Ovary (tissue), 9 donors: ENCODE measurements around the gene PRR23E. TPM values are rescaled to one million over a fixed set of nuclear protein-coding genes. Genes with fewer than 3 reads are reported as not detected.

Source experiments
- DNase-seq, 5 donors: peaks; one replicate each; pipeline ENCODE4 v3.0.0-alpha.2; 2019 to 2020
- H3K27ac ChIP-seq, 2 donors: fragments of 200-600 bp; one replicate each; pipeline versions ENCODE4 v1.5.1 to v1.8.0; 2019 to 2022
- H3K27me3 ChIP-seq: fragments of 200-600 bp; one replicate; pipeline ENCODE4 v1.8.0; 2022
- H3K36me3 ChIP-seq: fragments of 200-600 bp; sonication (generic); one replicate; pipeline ENCODE4 v1.5.1; 2019
- H3K4me1 ChIP-seq: one replicate; pipeline ENCODE4 v1.8.1; 2013; ENCODE audit warnings: mild to moderate bottlenecking, moderate library complexity; ENCODE audit not compliant: insufficient read depth
- H3K4me3 ChIP-seq: fragments of 200-600 bp; sonication (generic); one replicate; pipeline ENCODE4 v1.5.1; 2017
- H3K9me3 ChIP-seq, 2 donors: fragments of 200-600 bp in 1 of 2; sonication (generic) in 1 of 2; one replicate each; pipeline versions ENCODE4 v1.5.1 to v1.8.1; 2013 to 2019; ENCODE audit warnings: mild to moderate bottlenecking in 1 of 2, moderate library complexity in 1 of 2
- CTCF ChIP-seq, 3 donors: fragments of 450-650 bp in 2 of 3; fragments of 200-600 bp in 1 of 3; IDR thresholded peaks; one replicate each; pipeline versions ENCODE4 v1.5.1 to v1.8.0; 2016 to 2022; ENCODE audit warnings: antibody characterized with exemption in 3 of 3, mild to moderate bottlenecking in 1 of 3
- EP300 ChIP-seq: sonication (generic); formaldehyde crosslinking; IDR thresholded peaks from one replicate; pipeline ENCODE4 v1.6.1; 2017; ENCODE audit warnings: antibody characterized with exemption
- POLR2A ChIP-seq: fragments of 450-650 bp; IDR thresholded peaks from one replicate; pipeline ENCODE4 v1.6.1; 2017; ENCODE audit warnings: antibody characterized with exemption, mild to moderate bottlenecking, moderate library complexity
- WGBS, 3 donors: extraction: QIAGEN DNeasy Blood & Tissue Kit in 1 of 3; methylation state at CpG; one replicate each; pipeline versions ENCODE4 v1.1.5 to v1.1.7; 2013 to 2017; 5-methylcytosine and 5-hydroxymethylcytosine counted together
- intact Hi-C, 4 donors: fragments of 100-400 bp; cut with DNase I; formaldehyde crosslinking; loops; one replicate each; pipeline versions ENCODE4 v1.11.0 to v1.15.1; 2022 to 2023
- polyA plus RNA-seq, 2 donors: library from polyadenylated mRNA; stranded (reverse); fragments of 200-250 nt in 1 of 2; fragments of 350-450 nt in 1 of 2; fragmentation: Illumina TruSeq in 1 of 2; extraction: RNeasy Lipid Tissue Mini Kit (QIAGEN cat#74804) in 1 of 2; gene quantifications; one replicate each; pipeline ENCODE4 v1.2.3, GENCODE V29; 2013 to 2014
- total RNA-seq, 7 donors: library from RNA; depleted of rRNA in 2 of 7; stranded (reverse); fragments of >200 nt in 2 of 7; fragmentation: NEBNext Ultra II Directional in 3 of 7; extraction: Animal tissue kit (Norgen Biotek cat#: 25700) in 3 of 7; gene quantifications; one replicate each; pipeline versions ENCODE4 v1.1.0 to v1.2.4, GENCODE V29; 2016 to 2023
- donor health status: DM: no; HTN: no; CAD: no; lungs with moderate emphysema.
- donor health status: DM: no; HTN: no; CAD: no.
- donor health status: Bipolar disorder and iron deficiency.
- donor health status: DM: yes; HTN: yes; CAD: no.
- donor health status: DM: no; HTN: no; CAD: no.
- donor health status: DM: yes; HTN: yes; CAD: no.

The PRR23E gene
- total and polyA plus RNA-seq, 9 donors: 0.08 TPM; not detected in 8

GRCh38 chr3:127203024-127203423 is 10.1 kb downstream of the PRR23E start:
- Histone ChIP-seq H3K4me3 (no peak overlapping the region), H3K27ac (no peak overlapping the region), H3K27me3 (no peaks in the 10 kb centered on the region), H3K4me1 (no peaks in the 10 kb centered on the region), H3K9me3 (no peaks in the 10 kb centered on the region), H3K36me3 (no peaks in the 10 kb centered on the region)
- WGBS, 3 donors: 16 to 30% (median 24%) methylated on average over 1 of the region's 1 CpG
- intact Hi-C loops: no loop called here
- DNase-seq: no peak
- TF ChIP-seq EP300 (no peak), POLR2A (no peak), CTCF (IDR thresholded peaks at IDR 0.05) (no peak)

- H3K4me3 ChIP-seq: no peak overlapping the region
- H3K4me1 ChIP-seq: no peaks in the 10 kb centered on the region
- no peak for TF ChIP-seq POLR2A
- no peak for TF ChIP-seq EP300
- H3K36me3 ChIP-seq: no peaks in the 10 kb centered on the region
- no peaks in the 10 kb centered on the region for H3K27me3 ChIP-seq
- 77 to 82% (median 80%) methylated on average over 17 of the region's 17 CpGs for WGBS, 3 donors
- intact Hi-C loops: no loop called here
- H3K27ac ChIP-seq: no peak overlapping the region
- DNase-seq: peak in 1 of 5 donors; percentile 3
- H3K9me3 ChIP-seq: no peaks in the 10 kb centered on the region
These were observed 12.1 kb downstream of the PRR23E start for GRCh38 chr3:127204841-127205582.

- DNase-seq: peak in 1 of 5 donors; percentile 9
- Histone ChIP-seq H3K36me3 (no peaks in the 10 kb centered on the region), H3K4me3 (no peak overlapping the region), H3K9me3 (no peaks in the 10 kb centered on the region), H3K4me1 (no peaks in the 10 kb centered on the region), H3K27me3 (no peaks in the 10 kb centered on the region), H3K27ac (no peak overlapping the region)
- intact Hi-C loops: no loop called here
- 80 to 94% (median 88%) methylated on average over 3 of the region's 3 CpGs for WGBS, 3 donors
- TF ChIP-seq CTCF (IDR thresholded peaks at IDR 0.05) (no peak), POLR2A (no peak), EP300 (no peak)
These were observed 13.2 kb downstream of the PRR23E start for GRCh38 chr3:127206154-127206553.

GRCh38 chr3:127206611-127207516 is 13.9 kb downstream of the PRR23E start:
- intact Hi-C loops: no loop called here
- TF ChIP-seq CTCF (IDR thresholded peaks at IDR 0.05) (no peak), EP300 (no peak), POLR2A (no peak)
- Histone ChIP-seq H3K27me3 (no peaks in the 10 kb centered on the region), H3K4me1 (no peaks in the 10 kb centered on the region), H3K27ac (no peak overlapping the region), H3K4me3 (no peak overlapping the region), H3K36me3 (no peaks in the 10 kb centered on the region), H3K9me3 (no peaks in the 10 kb centered on the region)
- DNase-seq: peak in 1 of 5 donors; percentile 21
- WGBS, 3 donors: 67 to 75% (median 73%) methylated on average over 14 to 15 of the region's 15 CpGs
